DND-41 (cell line): ENCODE measurements around the gene RTCB.

Experiments
- ATAC-seq: fragments of 200-7000 bp; cut with Tn5 transposase; 3 replicates; pipeline ENCODE4 v1.9.1; 2021; ENCODE audit warnings: low read depth; ENCODE audit not compliant: insufficient read depth
- DNase-seq: peaks from one replicate; pipeline ENCODE4 v3.0.0-alpha.2; 2020
- H2AFZ ChIP-seq: 2 replicates; pipeline ENCODE4 v1.6.0; 2012; ENCODE audit warnings: low read depth, low read length
- H3K27ac ChIP-seq: 2 replicates; pipeline ENCODE4 v1.5.1; 2012; ENCODE audit warnings: low read length, inconsistent platforms
- H3K27me3 ChIP-seq: fragments of 200-600 bp; sonication (generic); 2 replicates; pipeline ENCODE4 v1.6.0; 2012; ENCODE audit warnings: low read length, mild to moderate bottlenecking, inconsistent platforms; ENCODE audit not compliant: insufficient read depth, poor library complexity
- H3K36me3 ChIP-seq: 2 replicates; pipeline ENCODE4 v1.5.1; 2012; ENCODE audit warnings: low read length, inconsistent platforms; ENCODE audit not compliant: insufficient read depth
- H3K4me1 ChIP-seq: 2 replicates; pipeline ENCODE4 v1.5.1; 2012; ENCODE audit warnings: mild to moderate bottlenecking, low read length; ENCODE audit not compliant: insufficient read depth
- H3K4me2 ChIP-seq: 2 replicates; pipeline ENCODE4 v1.6.0; 2012; ENCODE audit warnings: mild to moderate bottlenecking, moderate library complexity, low read length, inconsistent platforms; ENCODE audit not compliant: insufficient read depth
- H3K4me3 ChIP-seq, 2 experiments: fragments of 200-600 bp in 1 of 2; shearing (Covaris generic) in 1 of 2; 2 replicates each; pipeline ENCODE4 v1.5.1; 2012 to 2016; ENCODE audit warnings: inconsistent platforms in 2 of 2, low read length in 2 of 2, mild to moderate bottlenecking in 2 of 2, low read depth in 1 of 2, moderate library complexity in 1 of 2
- H3K79me2 ChIP-seq: 2 replicates; pipeline ENCODE4 v1.6.0; 2012; ENCODE audit warnings: low read length, inconsistent platforms; ENCODE audit not compliant: insufficient read depth
- H3K9ac ChIP-seq: 2 replicates; pipeline ENCODE4 v1.6.0; 2012; ENCODE audit warnings: low read depth, mild to moderate bottlenecking, inconsistent platforms, low read length, moderate library complexity
- H3K9me3 ChIP-seq: 2 replicates; pipeline ENCODE4 v1.5.1; 2012; ENCODE audit warnings: low read length, moderate library complexity, mild to moderate bottlenecking, inconsistent platforms; ENCODE audit not compliant: insufficient read depth, severe bottlenecking
- H4K20me1 ChIP-seq: 2 replicates; pipeline ENCODE4 v1.6.0; 2012; ENCODE audit warnings: low read length; ENCODE audit not compliant: insufficient read depth
- CTCF ChIP-seq: IDR thresholded peaks from 2 replicates; pipeline ENCODE4 v1.5.1; 2012; ENCODE audit warnings: borderline replicate concordance, low read length, moderate library complexity, mild to moderate bottlenecking; ENCODE audit not compliant: poor library complexity, severe bottlenecking; ENCODE audit errors: extremely low read depth
- EZH2 ChIP-seq: IDR thresholded peaks from 3 replicates; pipeline ENCODE4 v1.6.1; 2012; ENCODE audit warnings: borderline replicate concordance, low read depth, mild to moderate bottlenecking, moderate library complexity, low read length, inconsistent platforms; ENCODE audit not compliant: severe bottlenecking

The RTCB gene

GRCh38 chr22:32411402-32411801 lies 645 bp downstream of the RTCB start:
- peak overlapping the region; percentile 83 for H3K9ac ChIP-seq
- H3K79me2 ChIP-seq = peaks cover 40% of the 10 kb centered on the region
- ATAC-seq (peak; percentile 20; the same call in 1 of the 3 replicates), DNase-seq (no peak)
- H4K20me1 ChIP-seq = peaks cover 7% of the 10 kb centered on the region; the same call in 1 of the 2 replicates
- peaks cover 30% of the 10 kb centered on the region for H3K36me3 ChIP-seq
- H3K4me1 ChIP-seq = peaks cover 32% of the 10 kb centered on the region
- peak overlapping the region; percentile 77 for H3K27ac ChIP-seq
- TF ChIP-seq EZH2 (no peak), CTCF (no peak)
- H3K4me2 ChIP-seq = peak overlapping the region; percentile 90
- H3K27me3 ChIP-seq = no peaks in the 10 kb centered on the region
- H3K4me3 ChIP-seq = peak overlapping the region; percentile 88 to 96
- peak overlapping the region; percentile 70 for H2AFZ ChIP-seq
- no peaks in the 10 kb centered on the region for H3K9me3 ChIP-seq

GRCh38 chr22:32410459-32410858 lies 1.6 kb downstream of the RTCB start:
- Histone ChIP-seq H3K36me3 (peaks cover 40% of the 10 kb centered on the region), H3K27ac (no peak overlapping the region), H3K9ac (peak overlapping the region; percentile 83), H3K4me1 (peaks cover 32% of the 10 kb centered on the region), H3K9me3 (no peaks in the 10 kb centered on the region), H3K27me3 (no peaks in the 10 kb centered on the region), H3K4me2 (peak overlapping the region; percentile 90), H2AFZ (no peak overlapping the region), H3K79me2 (peaks cover 40% of the 10 kb centered on the region), H4K20me1 (peaks cover 7% of the 10 kb centered on the region; the same call in 1 of the 2 replicates), H3K4me3 (peak overlapping the region; percentile 88 to 96; a peak in 3 of 4 replicates)
- TF ChIP-seq CTCF (no peak), EZH2 (no peak)
- ATAC-seq (0 out of 3 replicates have a peak, but pooled peaks have one; percentile 24), DNase-seq (no peak)

GRCh38 chr22:32409977-32410376 lies 2.1 kb downstream of the RTCB start:
- DNase-seq (no peak), ATAC-seq (no peak)
- peaks cover 40% of the 10 kb centered on the region for H3K79me2 ChIP-seq
- H3K4me1 ChIP-seq = peaks cover 32% of the 10 kb centered on the region
- H2AFZ ChIP-seq = no peak overlapping the region
- H3K9ac ChIP-seq = 0 out of 2 replicates have a peak overlapping the region, but pooled peaks have one; percentile 83
- H3K27me3 ChIP-seq = no peaks in the 10 kb centered on the region
- no peaks in the 10 kb centered on the region for H3K9me3 ChIP-seq
- H4K20me1 ChIP-seq = peaks cover 7% of the 10 kb centered on the region; the same call in 1 of the 2 replicates
- peaks cover 44% of the 10 kb centered on the region for H3K36me3 ChIP-seq
- peak overlapping the region; percentile 90 for H3K4me2 ChIP-seq
- TF ChIP-seq EZH2 = no peak
- no peak for TF ChIP-seq CTCF
- H3K27ac ChIP-seq = no peak overlapping the region
- H3K4me3 ChIP-seq = peak overlapping the region in 1 of 2 experiments; percentile 88; a peak in 1 of 4 replicates
